NCI-H2107 treated with DMSO at 0.1 percent for 48 hours (cell line): ENCODE data around the gene UBR1.
"Not testable (repeated sequence)": the region's sequence is repeated elsewhere in the genome, so short reads cannot be mapped to it uniquely, and the experiment has no call there.

Source experiments
- DNase-seq: peaks from one replicate; lab custom pipeline; 2025; ENCODE audit not compliant: unreplicated experiment; lab: John Stamatoyannopoulos, UW

Gene UBR1

GRCh38 chr15:43067717-43068461, 37.9 kb downstream of the UBR1 start:
- DNase-seq: no peak

- no peak for DNase-seq
Observed at GRCh38 chr15:43056696-43057095, 49.1 kb downstream of the UBR1 start.

- no peak for DNase-seq
Observed at GRCh38 chr15:43052860-43053259, 53.0 kb downstream of the UBR1 start.

GRCh38 chr15:43048935-43049334, 56.9 kb downstream of the UBR1 start:
- no peak for DNase-seq

- no peak for DNase-seq
Observed at GRCh38 chr15:43046484-43046883, 59.4 kb downstream of the UBR1 start.

- DNase-seq: no peak
Observed at GRCh38 chr15:43042885-43043284, 63.0 kb downstream of the UBR1 start.

- DNase-seq: not testable (repeated sequence)
Observed at GRCh38 chr15:43041085-43041484, 64.8 kb downstream of the UBR1 start.

GRCh38 chr15:43035240-43035639, 70.6 kb downstream of the UBR1 start:
- DNase-seq: not testable (repeated sequence)

GRCh38 chr15:43029476-43029875, 76.4 kb downstream of the UBR1 start:
- DNase-seq: no peak

- no peak for DNase-seq
Observed at GRCh38 chr15:43025150-43025549, 80.7 kb downstream of the UBR1 start.

- DNase-seq: not testable (repeated sequence)
Observed at GRCh38 chr15:43014671-43015070, 91.2 kb downstream of the UBR1 start.

GRCh38 chr15:43009206-43009605, 96.6 kb downstream of the UBR1 start:
- DNase-seq: no peak

- no peak for DNase-seq
Observed at GRCh38 chr15:43008150-43008549, 97.7 kb downstream of the UBR1 start.

GRCh38 chr15:43007551-43007950, 98.3 kb downstream of the UBR1 start:
- DNase-seq: no peak

GRCh38 chr15:43006991-43007390, 98.8 kb downstream of the UBR1 start:
- DNase-seq: no peak

GRCh38 chr15:43004886-43005595, 100.8 kb downstream of the UBR1 start:
- not testable (repeated sequence) for DNase-seq

- DNase-seq: no peak
Observed at GRCh38 chr15:42999201-42999779, 106.5 kb downstream of the UBR1 start.

GRCh38 chr15:42996871-42997270, 109.0 kb downstream of the UBR1 start:
- no peak for DNase-seq

- DNase-seq: no peak
Observed at GRCh38 chr15:42994546-42994945, 111.3 kb downstream of the UBR1 start.

- no peak for DNase-seq
Observed at GRCh38 chr15:42992626-42993025, 113.2 kb downstream of the UBR1 start.

- DNase-seq: no peak
Observed at GRCh38 chr15:42986693-42987342, 119.0 kb downstream of the UBR1 start.
